HG03565 (cell line): ENCODE measurements around the gene PIGR.

Source experiments
- ATAC-seq: cut with Tn5 transposase; IDR thresholded peaks from one replicate; pipeline ENCODE4 v1.9.1; 2021; ENCODE audit warnings: mild to moderate bottlenecking, moderate library complexity; ENCODE audit not compliant: unreplicated experiment

The PIGR gene

DNA sequence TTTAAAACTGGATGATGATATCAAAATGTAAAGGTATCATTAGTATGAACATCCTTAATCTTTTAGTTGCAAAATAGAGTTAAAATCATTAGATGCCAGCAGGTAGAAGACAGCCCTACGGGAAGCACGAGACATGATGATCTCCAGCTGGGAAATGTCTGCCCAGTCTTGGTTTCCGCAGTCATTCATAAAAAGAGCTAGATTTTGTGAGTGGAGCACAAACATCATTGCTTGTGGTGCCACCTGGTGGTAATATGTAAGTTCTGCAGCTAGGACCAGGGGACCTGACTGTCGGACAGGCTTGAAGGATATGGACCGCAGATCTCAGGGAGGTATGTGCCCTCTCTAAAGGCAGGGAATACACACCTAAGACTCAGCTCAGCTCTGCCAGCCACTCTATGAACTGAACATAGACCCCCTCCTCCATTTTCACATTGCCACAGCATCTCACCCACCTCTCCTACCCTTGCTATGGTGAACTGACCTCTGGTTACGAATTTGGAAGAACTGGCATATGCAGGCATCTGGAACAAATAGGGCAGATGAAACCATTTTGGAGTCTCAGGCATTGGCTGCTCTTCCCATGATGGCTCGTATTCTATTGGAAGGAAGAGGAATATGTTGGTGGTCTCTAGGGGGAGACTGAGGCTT, 33.7 kb downstream of the PIGR start:
- ATAC-seq: no peak

DNA sequence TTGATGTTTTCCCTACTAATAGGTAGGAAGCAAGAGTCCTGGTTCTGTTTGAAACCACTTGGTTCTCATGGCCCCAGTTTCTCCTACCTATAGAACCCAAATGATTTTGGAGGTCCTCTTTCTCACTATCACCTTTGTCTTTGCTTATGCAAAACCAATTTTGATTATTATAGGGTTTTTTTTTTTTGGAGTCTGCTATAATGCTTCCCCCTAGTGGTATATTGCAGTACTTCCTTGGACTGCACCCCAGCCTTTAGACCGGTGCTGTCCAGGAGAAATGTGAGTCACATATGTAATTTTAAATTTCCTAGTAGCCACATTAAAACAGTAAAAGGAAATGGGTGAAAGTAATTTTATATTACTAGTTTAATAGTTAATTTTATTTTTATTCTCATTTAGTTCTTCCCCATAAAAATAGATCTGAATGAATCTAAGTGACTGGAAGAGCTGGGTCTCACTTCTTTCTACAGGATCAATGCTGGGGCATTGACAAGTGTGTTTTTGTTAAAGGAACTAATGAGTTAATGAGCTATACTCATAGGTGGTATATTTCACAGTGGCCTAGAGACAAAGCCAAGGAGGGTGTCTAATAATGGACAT, 35.1 kb downstream of the PIGR start:
- no peak for ATAC-seq

GRCh38 chr1:206909883-206910318, 36.4 kb downstream of the PIGR start:
- no peak for ATAC-seq

DNA sequence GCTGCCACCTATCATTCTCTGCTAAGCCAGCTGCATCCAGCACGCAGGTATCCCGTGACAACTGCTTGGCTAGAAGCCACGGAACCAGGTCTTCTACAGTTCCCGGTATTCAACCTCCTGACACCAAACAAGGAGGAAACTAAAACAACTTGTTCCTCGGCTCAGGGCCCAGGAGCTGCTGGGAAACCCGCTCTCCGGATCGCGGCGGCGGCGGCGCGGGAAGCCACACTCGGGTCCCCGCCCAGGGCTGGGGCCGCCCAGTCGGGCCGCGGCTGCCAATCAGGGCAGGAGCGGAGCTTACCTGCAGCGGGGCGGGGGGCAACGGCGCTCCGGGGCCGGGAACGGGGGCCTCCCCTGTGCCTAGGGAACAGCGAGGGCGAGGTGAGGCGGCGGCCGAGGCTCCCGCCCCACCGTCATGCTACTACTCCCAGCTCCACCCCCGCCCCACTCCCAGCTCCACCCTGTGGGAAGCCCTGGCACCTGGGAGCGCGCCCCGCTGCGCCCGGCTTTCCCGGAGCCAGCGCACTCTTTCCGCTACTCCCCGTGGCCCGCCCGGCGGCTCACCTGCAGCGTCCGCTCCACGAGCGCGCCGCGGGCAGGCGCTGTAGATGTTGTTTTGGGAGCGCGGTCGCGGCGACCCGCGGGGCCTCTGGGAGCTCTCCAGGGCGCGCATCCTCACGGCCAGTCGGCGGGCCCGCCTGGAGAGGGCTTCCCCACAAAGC, 36.9 kb downstream of the PIGR start:
- no peak for ATAC-seq

DNA sequence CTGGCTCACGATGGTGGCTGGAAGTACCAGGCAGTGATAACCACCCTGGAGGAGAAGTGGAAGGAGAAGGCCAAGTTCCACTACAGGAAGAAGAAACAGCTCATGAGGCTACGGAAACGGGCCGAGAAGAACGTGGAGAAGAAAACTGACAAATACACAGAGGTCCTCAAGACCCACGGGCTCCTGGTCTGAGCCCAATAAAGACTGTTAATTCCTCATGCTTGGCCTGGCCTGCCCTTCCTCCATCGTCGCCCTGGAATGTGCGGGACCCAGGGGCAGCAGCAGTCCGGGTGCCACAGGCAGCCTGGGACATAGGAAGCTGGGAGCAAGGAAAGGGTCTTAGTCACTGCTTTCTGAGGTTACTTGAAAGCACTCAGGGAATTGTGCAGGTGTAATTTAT, 38.2 kb downstream of the PIGR start:
- ATAC-seq: no peak

- ATAC-seq: no peak
Observed at GRCh38 chr1:206907304-206907991, 38.8 kb downstream of the PIGR start.

- peak; percentile 57 for ATAC-seq
Observed at GRCh38 chr1:206905295-206906164, 40.7 kb downstream of the PIGR start.

- ATAC-seq: no peak
Observed at GRCh38 chr1:206904423-206905142, 41.7 kb downstream of the PIGR start.

- no peak for ATAC-seq
Observed at GRCh38 chr1:206903687-206904086, 42.6 kb downstream of the PIGR start.

GRCh38 chr1:206902702-206903101, 43.6 kb downstream of the PIGR start:
- ATAC-seq: no peak

- no peak for ATAC-seq
Observed at GRCh38 chr1:206901944-206902343, 44.3 kb downstream of the PIGR start.

- no peak for ATAC-seq
Observed at GRCh38 chr1:206900149-206900548, 46.1 kb downstream of the PIGR start.

GRCh38 chr1:206899717-206900116, 46.5 kb downstream of the PIGR start:
- no peak for ATAC-seq

DNA sequence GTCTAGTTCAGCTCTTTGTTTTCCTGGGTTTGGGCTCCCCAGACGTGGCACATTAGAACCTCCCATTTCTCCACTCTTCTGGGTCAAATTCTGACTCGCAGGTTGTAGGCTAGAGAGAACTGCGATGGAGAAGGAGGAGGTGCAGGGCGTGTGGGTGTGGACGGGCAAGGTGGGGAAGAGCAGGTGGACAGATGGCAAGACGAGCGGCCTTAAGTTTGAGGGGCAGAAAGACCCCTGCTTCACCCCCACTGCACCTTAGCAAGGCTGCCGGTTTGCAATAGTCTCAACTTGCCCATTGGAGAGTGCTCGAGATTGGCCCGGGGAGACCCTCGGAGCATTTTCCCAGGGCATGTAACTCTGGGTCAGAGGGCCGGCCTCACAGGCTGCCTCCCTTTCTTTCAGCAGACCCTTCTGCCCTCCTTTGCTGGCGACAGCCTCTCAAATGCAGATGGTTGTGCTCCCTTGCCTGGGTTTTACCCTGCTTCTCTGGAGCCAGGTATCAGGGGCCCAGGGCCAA, 47.3 kb downstream of the PIGR start:
- ATAC-seq: no peak

GRCh38 chr1:206898089-206898914, 48.0 kb downstream of the PIGR start:
- ATAC-seq: no peak

DNA sequence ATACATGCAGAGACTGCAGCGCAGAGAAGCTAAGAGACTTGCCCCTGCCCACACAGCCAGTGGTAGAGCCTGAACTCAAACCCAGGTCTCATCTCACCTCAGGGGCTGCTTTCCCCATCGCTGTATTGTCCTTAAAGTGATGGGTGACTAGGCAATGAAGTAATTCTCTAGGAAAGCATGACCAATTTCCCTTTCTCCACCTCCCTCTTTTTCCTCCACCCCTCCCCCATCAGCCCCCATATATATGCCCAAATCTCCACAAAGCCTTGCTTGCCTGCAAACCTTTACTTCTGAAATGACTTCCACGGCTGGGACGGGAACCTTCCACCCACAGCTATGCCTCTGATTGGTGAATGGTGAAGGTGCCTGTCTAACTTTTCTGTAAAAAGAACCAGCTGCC, 49.1 kb downstream of the PIGR start, which contains the start of gene IL24:
TSS of gene IL24 (plus strand) at position 269 of the 400 bp plus-strand sequence. CDS start 390 bp downstream, outside the sequence.
- no peak for ATAC-seq

- no peak for ATAC-seq
Observed at GRCh38 chr1:206896261-206896660, 50.0 kb downstream of the PIGR start.

- ATAC-seq: no peak
Observed at GRCh38 chr1:206895837-206896242, 50.4 kb downstream of the PIGR start.

GRCh38 chr1:206895325-206895724, 50.9 kb downstream of the PIGR start:
- no peak for ATAC-seq
